PC-9 (cell line): ENCODE results near the gene FCN1. TPM values are rescaled to one million over a fixed set of nuclear protein-coding genes. Genes with fewer than 3 reads are reported as not detected.

Experiments used
- BruUV-seq: library from RNA; stranded (reverse); fragments of 400-500 nt; replicated peaks from 2 replicates; lab custom pipeline; 2021; lab: Mats Ljungman, UMichigan
- CTCF ChIA-PET: fragments of 300-600 bp; sonication (Branson Sonifier 250); formaldehyde crosslinking; loops from one replicate; lab custom pipeline; 2022; ENCODE audit warnings: antibody characterized with exemption; lab: Charles Lee
- POLR2A ChIA-PET: fragments of 300-600 bp; sonication (Branson Sonifier 250); formaldehyde crosslinking; loops from one replicate; lab custom pipeline; 2022; ENCODE audit warnings: antibody characterized with exemption; ENCODE audit not compliant: unreplicated experiment; lab: Charles Lee
- DNase-seq, 2 experiments: peaks; one replicate each; pipeline versions ENCODE4 v3.0.0 to v3.0.0-alpha.2; 2015 to 2022; ENCODE audit warnings: mixed read lengths in 1 of 2
- H2AFZ ChIP-seq: fragments of 200-600 bp; sonication (generic); 2 replicates; pipeline ENCODE4 v1.8.1; 2017; ENCODE audit warnings: antibody characterized with exemption
- H3F3A ChIP-seq: fragments of 200-600 bp; sonication (generic); 2 replicates; pipeline ENCODE4 v1.8.1; 2017; ENCODE audit warnings: antibody characterized with exemption, mild to moderate bottlenecking, low read depth; ENCODE audit not compliant: insufficient read depth
- H3K27ac ChIP-seq: fragments of 200-600 bp; sonication (generic); 2 replicates; pipeline ENCODE4 v1.6.1; 2016; ENCODE audit warnings: mixed run types
- H3K27me3 ChIP-seq: fragments of 200-600 bp; sonication (generic); 2 replicates; pipeline ENCODE4 v1.6.1; 2016; ENCODE audit warnings: low read depth, mixed run types; ENCODE audit not compliant: insufficient read depth
- H3K36me3 ChIP-seq: fragments of 200-600 bp; sonication (generic); 2 replicates; pipeline ENCODE4 v1.6.1; 2016; ENCODE audit warnings: low read depth, mixed run types
- H3K4me1 ChIP-seq: fragments of 200-600 bp; sonication (generic); replicated peaks from 2 replicates; pipeline ENCODE4 v1.6.1; 2016; ENCODE audit warnings: mixed run types; ENCODE audit not compliant: insufficient read depth
- H3K4me2 ChIP-seq: fragments of 200-600 bp; sonication (generic); 2 replicates; pipeline ENCODE4 v1.6.1; 2017; ENCODE audit warnings: mixed run types
- H3K4me3 ChIP-seq: fragments of 200-600 bp; sonication (generic); 2 replicates; pipeline ENCODE4 v1.6.1; 2016; ENCODE audit warnings: mixed run types
- H3K79me2 ChIP-seq: fragments of 200-600 bp; sonication (generic); 2 replicates; pipeline ENCODE4 v1.6.1; 2017; ENCODE audit warnings: low read depth, mixed run types
- H3K9me2 ChIP-seq: fragments of 200-600 bp; sonication (generic); 2 replicates; pipeline ENCODE4 v1.8.1; 2017; ENCODE audit warnings: mild to moderate bottlenecking; ENCODE audit not compliant: insufficient read depth
- H3K9me3 ChIP-seq: fragments of 200-600 bp; sonication (generic); 2 replicates; pipeline ENCODE4 v1.8.1; 2016; ENCODE audit warnings: low read depth; ENCODE audit not compliant: insufficient read depth
- H4K20me1 ChIP-seq: fragments of 200-600 bp; sonication (generic); 2 replicates; pipeline ENCODE4 v1.8.1; 2017; ENCODE audit not compliant: insufficient read depth
- EZH2 ChIP-seq: fragments of 200-600 bp; sonication (generic); IDR thresholded peaks from 2 replicates; pipeline ENCODE4 v1.8.0; 2017; ENCODE audit warnings: antibody characterized with exemption, low read depth
- intact Hi-C: fragments of 100-400 bp; cut with micrococcal nuclease; formaldehyde crosslinking; loops from one replicate; pipeline ENCODE4 v1.10.0; 2022; ENCODE audit not compliant: unreplicated experiment
- total RNA-seq: library from RNA; stranded (reverse); gene quantifications from 2 replicates; pipeline ENCODE4 v1.2.3, GENCODE V29; 2021
- TF ChIP-seq, protein P1 (sequence below): fragments of 200-600 bp; sonication (generic); conservative IDR thresholded peaks from 2 replicates; pipeline ENCODE4 v1.6.1; 2017; ENCODE audit warnings: mixed run types, antibody characterized with exemption, mild to moderate bottlenecking, moderate library complexity

FCN1 gene
- total RNA-seq, 1 experiment from 2014 or later, result not detected

DNA sequence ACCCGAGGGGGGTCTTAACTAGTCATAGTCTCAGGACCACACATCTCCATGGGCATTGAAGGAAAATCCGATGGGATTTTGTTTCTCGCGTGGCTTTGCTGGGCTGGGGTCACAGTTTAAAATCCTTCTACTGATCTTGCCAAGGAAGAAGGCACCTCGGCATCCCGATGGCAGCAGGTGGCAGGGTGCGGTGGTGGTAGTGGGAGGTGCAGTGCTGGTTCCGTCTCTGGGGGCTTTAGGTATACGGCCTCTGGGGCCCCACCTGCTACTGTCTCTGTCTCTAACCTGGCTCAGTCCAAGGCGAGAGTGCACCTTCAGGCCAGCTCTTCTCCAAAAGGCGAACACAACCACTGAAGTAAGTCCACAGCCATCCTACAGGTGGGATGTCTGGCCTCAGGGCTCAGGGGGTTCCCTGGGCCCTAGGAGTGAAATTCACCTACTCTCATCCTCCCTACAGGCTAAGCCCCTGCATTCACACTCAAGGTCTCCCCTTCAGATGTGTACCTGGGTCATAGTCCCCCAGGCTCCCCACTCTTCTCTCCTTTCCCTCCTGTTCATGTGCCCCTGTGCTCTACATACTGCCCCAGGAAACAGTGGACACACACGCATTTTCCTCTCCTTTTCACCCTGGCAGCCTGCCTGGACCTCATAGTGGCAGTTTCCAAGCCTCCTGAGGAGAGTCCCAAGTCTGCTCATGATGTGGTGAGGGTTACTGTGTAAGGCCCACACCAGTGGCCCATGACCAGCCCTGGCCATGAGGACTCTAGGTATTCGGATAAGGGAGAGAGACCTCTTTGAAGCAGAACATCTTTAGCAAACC lies 37.8 kb downstream of the FCN1 start:
- POLR2A ChIA-PET, result no interaction called here
- intact Hi-C loops, result no loop called here
- no peak overlapping the region for H3K4me2 ChIP-seq
- no peaks in the 10 kb centered on the region for H3F3A ChIP-seq
- no peaks in the 10 kb centered on the region for H3K36me3 ChIP-seq
- TF ChIP-seq EZH2, result no peak
- TF ChIP-seq, protein P1, sequence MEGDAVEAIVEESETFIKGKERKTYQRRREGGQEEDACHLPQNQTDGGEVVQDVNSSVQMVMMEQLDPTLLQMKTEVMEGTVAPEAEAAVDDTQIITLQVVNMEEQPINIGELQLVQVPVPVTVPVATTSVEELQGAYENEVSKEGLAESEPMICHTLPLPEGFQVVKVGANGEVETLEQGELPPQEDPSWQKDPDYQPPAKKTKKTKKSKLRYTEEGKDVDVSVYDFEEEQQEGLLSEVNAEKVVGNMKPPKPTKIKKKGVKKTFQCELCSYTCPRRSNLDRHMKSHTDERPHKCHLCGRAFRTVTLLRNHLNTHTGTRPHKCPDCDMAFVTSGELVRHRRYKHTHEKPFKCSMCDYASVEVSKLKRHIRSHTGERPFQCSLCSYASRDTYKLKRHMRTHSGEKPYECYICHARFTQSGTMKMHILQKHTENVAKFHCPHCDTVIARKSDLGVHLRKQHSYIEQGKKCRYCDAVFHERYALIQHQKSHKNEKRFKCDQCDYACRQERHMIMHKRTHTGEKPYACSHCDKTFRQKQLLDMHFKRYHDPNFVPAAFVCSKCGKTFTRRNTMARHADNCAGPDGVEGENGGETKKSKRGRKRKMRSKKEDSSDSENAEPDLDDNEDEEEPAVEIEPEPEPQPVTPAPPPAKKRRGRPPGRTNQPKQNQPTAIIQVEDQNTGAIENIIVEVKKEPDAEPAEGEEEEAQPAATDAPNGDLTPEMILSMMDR, result no peak
- no peaks in the 10 kb centered on the region for H3K9me2 ChIP-seq
- no peaks in the 10 kb centered on the region for H3K9me3 ChIP-seq
- H3K27ac ChIP-seq, result no peak overlapping the region
- no peaks in the 10 kb centered on the region for H4K20me1 ChIP-seq
- H3K27me3 ChIP-seq, result peaks cover 80% of the 10 kb centered on the region
- no peak for DNase-seq
- no TSS peak for BruUV-seq
- H3K4me1 ChIP-seq, result no peaks in the 10 kb centered on the region
- no peaks in the 10 kb centered on the region for H3K79me2 ChIP-seq
- CTCF ChIA-PET, result no interaction called here
- no peak overlapping the region for H3K4me3 ChIP-seq
- no peak overlapping the region for H2AFZ ChIP-seq

DNA sequence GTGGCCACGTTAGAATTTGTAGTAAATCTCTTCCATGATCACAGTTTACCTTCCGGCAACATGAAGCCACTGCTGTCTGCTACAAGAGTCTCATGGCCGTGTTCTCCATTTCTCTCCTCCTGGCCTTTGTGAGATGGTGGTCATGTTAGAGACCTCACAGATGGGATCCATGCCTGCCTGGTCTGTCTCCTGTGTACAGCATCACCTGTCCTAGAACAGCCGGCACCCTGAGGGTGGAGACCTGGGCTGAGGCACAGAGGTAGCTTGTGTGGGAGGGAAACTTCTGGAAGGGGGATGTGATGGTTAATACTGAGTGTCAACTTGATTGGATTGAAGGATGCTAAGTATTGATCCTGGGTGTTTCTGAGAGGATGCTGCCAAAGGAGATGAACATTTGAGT lies 40.2 kb downstream of the FCN1 start:
- intact Hi-C loops, result no loop called here
- Histone ChIP-seq H3F3A (no peaks in the 10 kb centered on the region), H2AFZ (no peak overlapping the region), H3K27me3 (peaks cover 73% of the 10 kb centered on the region), H4K20me1 (no peaks in the 10 kb centered on the region), H3K9me2 (no peaks in the 10 kb centered on the region), H3K36me3 (no peaks in the 10 kb centered on the region), H3K4me2 (no peak overlapping the region), H3K9me3 (no peaks in the 10 kb centered on the region), H3K79me2 (no peaks in the 10 kb centered on the region), H3K4me1 (no peaks in the 10 kb centered on the region), H3K4me3 (no peak overlapping the region), H3K27ac (no peak overlapping the region)
- BruUV-seq, result no TSS peak
- DNase-seq, result no peak
- no peak for TF ChIP-seq EZH2
- TF ChIP-seq, protein P1, result no peak
- ChIA-PET CTCF (no interaction called here), POLR2A (no interaction called here)

DNA sequence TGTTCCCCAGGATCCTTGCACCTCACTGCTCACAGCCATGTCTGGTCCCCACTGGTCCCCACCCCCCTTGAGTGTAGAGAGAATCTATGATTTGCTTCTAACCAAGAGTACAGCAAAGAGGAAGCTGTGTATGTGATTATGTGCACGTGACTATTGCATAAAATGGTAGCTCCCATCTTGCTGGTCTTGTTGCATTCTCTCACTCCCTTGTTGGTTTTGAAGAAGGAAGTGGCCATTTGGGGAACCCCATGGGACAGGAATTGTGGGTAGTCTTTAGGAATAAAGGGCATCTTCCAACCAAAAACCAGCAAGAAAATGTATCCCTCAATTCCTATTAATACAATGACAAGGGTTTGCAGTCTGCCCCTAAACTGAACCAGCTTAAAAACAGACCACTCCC lies 42.3 kb downstream of the FCN1 start:
- no TSS peak for BruUV-seq
- Histone ChIP-seq H3F3A (no peaks in the 10 kb centered on the region), H3K27ac (no peak overlapping the region), H3K4me3 (no peak overlapping the region), H3K9me2 (no peaks in the 10 kb centered on the region), H3K4me2 (no peak overlapping the region), H3K36me3 (no peaks in the 10 kb centered on the region), H3K27me3 (peaks cover 71% of the 10 kb centered on the region), H3K79me2 (no peaks in the 10 kb centered on the region), H4K20me1 (no peaks in the 10 kb centered on the region), H3K9me3 (no peaks in the 10 kb centered on the region), H2AFZ (no peak overlapping the region), H3K4me1 (no peaks in the 10 kb centered on the region)
- TF ChIP-seq, protein P1, result no peak
- TF ChIP-seq EZH2, result no peak
- POLR2A ChIA-PET, result no interaction called here
- DNase-seq, result no peak
- CTCF ChIA-PET, result no interaction called here
- intact Hi-C loops, result no loop called here
